GM23248 (cell line): ENCODE results near the gene RAP2B. TPM values are rescaled to one million over a fixed set of nuclear protein-coding genes. Genes with fewer than 3 reads are reported as not detected.
"Not testable (repeated sequence)": the region's sequence is repeated elsewhere in the genome, so short reads cannot be mapped to it uniquely, and the experiment has no call there.

ENCODE experiments used
- DNase-seq: peaks from one replicate; pipeline ENCODE4 v3.0.0-alpha.2; 2015
- H2AFZ ChIP-seq: fragments of 200-600 bp; sonication (generic); 2 replicates; pipeline ENCODE4 v1.6.1; 2016; ENCODE audit warnings: antibody characterized with exemption
- H3F3A ChIP-seq: fragments of 200-600 bp; sonication (generic); 2 replicates; pipeline ENCODE4 v1.6.1; 2016; ENCODE audit warnings: mild to moderate bottlenecking, antibody characterized with exemption, mixed run types; ENCODE audit not compliant: insufficient read depth
- H3K27ac ChIP-seq: fragments of 200-600 bp; sonication (generic); 2 replicates; pipeline ENCODE4 v1.5.1; 2016; ENCODE audit warnings: mild to moderate bottlenecking
- H3K27me3 ChIP-seq: fragments of 200-600 bp; sonication (generic); replicated peaks from 2 replicates; pipeline ENCODE4 v1.6.1; 2016; ENCODE audit warnings: mild to moderate bottlenecking; ENCODE audit not compliant: insufficient read depth
- H3K36me3 ChIP-seq: fragments of 200-600 bp; sonication (generic); 2 replicates; pipeline ENCODE4 v1.6.1; 2016; ENCODE audit warnings: low read depth, mild to moderate bottlenecking
- H3K4me1 ChIP-seq: fragments of 200-600 bp; sonication (generic); 2 replicates; pipeline ENCODE4 v1.6.1; 2016; ENCODE audit warnings: mild to moderate bottlenecking; ENCODE audit not compliant: insufficient read depth
- H3K4me2 ChIP-seq: fragments of 200-600 bp; sonication (generic); one replicate; pipeline ENCODE4 v1.6.1; 2016; ENCODE audit warnings: mild to moderate bottlenecking; ENCODE audit not compliant: unreplicated experiment
- H3K4me3 ChIP-seq: fragments of 200-600 bp; sonication (generic); 2 replicates; pipeline ENCODE4 v1.5.1; 2016; ENCODE audit warnings: mild to moderate bottlenecking
- H3K79me2 ChIP-seq: fragments of 200-600 bp; sonication (generic); 2 replicates; pipeline ENCODE4 v1.6.1; 2016; ENCODE audit warnings: mild to moderate bottlenecking; ENCODE audit not compliant: insufficient read depth
- H3K9ac ChIP-seq: fragments of 200-600 bp; sonication (generic); 2 replicates; pipeline ENCODE4 v1.6.1; 2016; ENCODE audit warnings: mild to moderate bottlenecking
- H3K9me2 ChIP-seq: fragments of 200-600 bp; sonication (generic); 2 replicates; pipeline ENCODE4 v1.6.1; 2016; ENCODE audit warnings: mixed run types, mild to moderate bottlenecking, moderate library complexity; ENCODE audit not compliant: insufficient read depth
- H3K9me3 ChIP-seq: fragments of 200-600 bp; sonication (generic); one replicate; pipeline ENCODE4 v1.6.1; 2017; ENCODE audit warnings: low read depth
- H4K20me1 ChIP-seq: fragments of 200-600 bp; sonication (generic); 2 replicates; pipeline ENCODE4 v1.6.0; 2016; ENCODE audit not compliant: insufficient read depth
- EZH2 ChIP-seq: fragments of 200-600 bp; sonication (generic); IDR thresholded peaks from 2 replicates; pipeline ENCODE4 v1.6.1; 2018; ENCODE audit warnings: antibody characterized with exemption, mild to moderate bottlenecking; ENCODE audit not compliant: insufficient read depth, poor library complexity, severe bottlenecking
- EZH2phosphoT487 ChIP-seq: fragments of 200-600 bp; sonication (generic); IDR thresholded peaks from 2 replicates; pipeline ENCODE4 v1.6.1; 2018; ENCODE audit warnings: antibody characterized with exemption, moderate library complexity, mild to moderate bottlenecking, low read depth; ENCODE audit not compliant: insufficient read depth
- WGBS, 2 experiments: methylation state at CpG; one replicate each; pipeline ENCODE4 v1.1.6; 2015 to 2017; ENCODE audit warnings: low lambda C conversion rate in 2 of 2, low coverage in 1 of 2; ENCODE audit errors: missing lambda C conversion rate in 2 of 2; 5-methylcytosine and 5-hydroxymethylcytosine counted together
- in situ Hi-C: fragments of 300-500 bp; cut with MboI; formaldehyde crosslinking; loops from 2 replicates; pipeline ENCODE4 v1.15.0; 2020
- polyA plus RNA-seq: library from polyadenylated mRNA; unstranded; fragments of >200 nt; fragmentation: Nextera tagmentation; extraction: Ambion mirVana; gene quantifications from 2 replicates; pipeline ENCODE4 v1.2.1, GENCODE V29; 2016
- total RNA-seq: library from RNA; depleted of rRNA; stranded (reverse); fragments of >200 nt; shearing (Covaris generic); gene quantifications from 2 replicates; pipeline ENCODE4 v1.2.3, GENCODE V29; 2014

RAP2B gene
- total and polyA plus RNA-seq, 2 experiments from 2014 or later = 12.9 to 13.2 TPM

DNA sequence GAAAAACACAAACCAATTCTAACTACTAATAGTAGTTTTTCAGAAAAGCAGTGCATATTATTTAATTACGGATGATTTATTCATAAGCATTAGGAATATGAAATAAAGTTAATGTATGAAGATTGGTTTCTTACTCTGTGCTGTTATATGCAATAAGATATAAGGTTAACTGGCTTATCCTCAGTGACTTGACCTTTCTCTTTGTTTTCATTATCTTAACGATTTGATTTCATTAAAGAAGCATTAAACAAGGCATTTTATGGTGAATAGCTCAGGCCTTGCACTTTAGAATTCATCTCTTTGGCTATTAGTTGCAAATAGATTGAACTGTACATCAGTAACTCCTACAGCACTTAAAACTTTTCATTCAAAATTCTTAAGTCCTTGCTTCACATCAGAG lies 28.9 kb downstream of the RAP2B start:
- Histone ChIP-seq H4K20me1 (no peaks in the 10 kb centered on the region), H2AFZ (no peak overlapping the region), H3K9me2 (no peaks in the 10 kb centered on the region), H3K27ac (no peak overlapping the region), H3K79me2 (no peaks in the 10 kb centered on the region), H3K36me3 (no peaks in the 10 kb centered on the region), H3K9ac (no peak overlapping the region), H3K4me3 (no peak overlapping the region), H3K4me2 (no peak overlapping the region), H3K9me3 (no peaks in the 10 kb centered on the region), H3F3A (no peaks in the 10 kb centered on the region), H3K4me1 (no peaks in the 10 kb centered on the region), H3K27me3 (no peaks in the 10 kb centered on the region)
- DNase-seq = no peak
- 62 to 72% methylated on average over 2 of the region's 2 CpGs for WGBS, 2 experiments
- in situ Hi-C loops = no loop called here
- TF ChIP-seq EZH2 (no peak), EZH2phosphoT487 (no peak)

DNA sequence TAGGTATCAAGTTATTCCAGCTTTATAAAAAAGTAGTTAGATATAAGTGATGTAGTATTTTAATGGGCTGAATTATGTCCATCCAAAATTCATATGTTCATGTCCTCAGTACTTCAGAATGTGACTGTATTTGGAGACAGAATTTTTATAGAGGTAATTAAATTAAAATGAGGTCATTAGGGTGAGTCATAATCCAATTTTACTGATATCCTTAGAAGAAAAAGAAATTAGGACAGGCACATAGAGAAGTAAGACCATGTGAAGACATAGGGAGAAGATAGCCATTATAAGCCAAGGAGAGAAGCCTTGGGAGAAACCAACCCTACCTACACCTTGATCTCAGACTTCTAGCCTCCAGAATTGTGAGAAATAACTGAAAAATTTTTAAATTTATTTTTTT lies 30.3 kb downstream of the RAP2B start:
- Histone ChIP-seq H3K27me3 (no peaks in the 10 kb centered on the region), H3K4me2 (no peak overlapping the region), H3K4me1 (no peaks in the 10 kb centered on the region), H3F3A (no peaks in the 10 kb centered on the region), H3K4me3 (no peak overlapping the region), H3K9me3 (no peaks in the 10 kb centered on the region), H2AFZ (no peak overlapping the region), H3K79me2 (no peaks in the 10 kb centered on the region), H4K20me1 (no peaks in the 10 kb centered on the region), H3K27ac (no peak overlapping the region), H3K9me2 (no peaks in the 10 kb centered on the region), H3K36me3 (no peaks in the 10 kb centered on the region), H3K9ac (no peak overlapping the region)
- TF ChIP-seq EZH2 (no peak), EZH2phosphoT487 (no peak)
- DNase-seq = peak; percentile 21
- in situ Hi-C loops = no loop called here

- DNase-seq, H3K36me3 ChIP-seq, H3K4me3 ChIP-seq, H4K20me1 ChIP-seq, H3F3A ChIP-seq, H3K4me2 ChIP-seq, H3K27me3 ChIP-seq, H2AFZ ChIP-seq, H3K9ac ChIP-seq, H3K4me1 ChIP-seq, in situ Hi-C loops, H3K9me2 ChIP-seq, H3K27ac ChIP-seq, H3K79me2 ChIP-seq, H3K9me3 ChIP-seq: not testable (repeated sequence)
- 97 to 99% methylated on average over 12 of the region's 12 CpGs for WGBS, 2 experiments
Observed at GRCh38 chr3:153193786-153194476, 31.9 kb downstream of the RAP2B start.

- H3F3A ChIP-seq = no peaks in the 10 kb centered on the region
- H3K4me1 ChIP-seq = no peaks in the 10 kb centered on the region
- no peaks in the 10 kb centered on the region for H3K36me3 ChIP-seq
- no peak for DNase-seq
- H3K27ac ChIP-seq = no peak overlapping the region
- no peaks in the 10 kb centered on the region for H3K27me3 ChIP-seq
- H3K4me3 ChIP-seq = no peak overlapping the region
- H3K9me2 ChIP-seq = no peaks in the 10 kb centered on the region
- no peak overlapping the region for H3K4me2 ChIP-seq
- in situ Hi-C loops = no loop called here
- H3K9me3 ChIP-seq = no peaks in the 10 kb centered on the region
- no peaks in the 10 kb centered on the region for H4K20me1 ChIP-seq
- H3K9ac ChIP-seq = no peak overlapping the region
- H2AFZ ChIP-seq = no peak overlapping the region
- no peaks in the 10 kb centered on the region for H3K79me2 ChIP-seq
- no peak for TF ChIP-seq EZH2
- no peak for TF ChIP-seq EZH2phosphoT487
- 85 to 88% methylated on average over 5 of the region's 5 CpGs for WGBS, 2 experiments
Observed at GRCh38 chr3:153195349-153195879, 33.4 kb downstream of the RAP2B start.

DNA sequence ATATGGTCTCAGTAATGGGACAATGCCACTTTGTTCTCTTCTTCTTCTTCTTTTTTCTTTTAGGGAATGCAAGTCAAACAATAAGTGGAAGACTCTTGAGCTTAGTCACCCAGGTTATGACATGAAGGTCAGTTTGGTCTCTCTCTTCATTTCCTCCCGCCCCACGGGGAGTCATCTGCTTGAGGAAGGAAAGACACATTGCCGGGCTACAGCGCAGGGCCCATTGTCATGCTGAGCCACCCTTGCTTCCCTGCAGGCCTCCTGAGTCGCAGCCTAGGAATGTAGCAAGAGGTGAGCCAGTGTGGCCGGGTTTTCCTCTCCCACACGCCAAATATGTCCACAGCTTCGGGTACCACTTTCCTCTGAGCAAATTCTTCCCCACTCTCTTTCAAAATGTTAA lies 47.6 kb downstream of the RAP2B start:
- peak overlapping the region; percentile 38 for H2AFZ ChIP-seq
- H3K4me3 ChIP-seq = no peak overlapping the region
- WGBS, 2 experiments = 3 to 14% methylated on average over 8 of the region's 8 CpGs
- H3K9me2 ChIP-seq = no peaks in the 10 kb centered on the region
- in situ Hi-C loops = no loop called here
- H3K27me3 ChIP-seq = no peaks in the 10 kb centered on the region
- peak; percentile 88 for DNase-seq
- H3K4me2 ChIP-seq = peak overlapping the region; percentile 76
- no peak overlapping the region for H3K9ac ChIP-seq
- no peaks in the 10 kb centered on the region for H3K79me2 ChIP-seq
- TF ChIP-seq EZH2 = no peak
- no peak for TF ChIP-seq EZH2phosphoT487
- no peaks in the 10 kb centered on the region for H4K20me1 ChIP-seq
- H3K36me3 ChIP-seq = no peaks in the 10 kb centered on the region
- H3F3A ChIP-seq = peaks cover 20% of the 10 kb centered on the region
- peaks cover 23% of the 10 kb centered on the region for H3K4me1 ChIP-seq
- no peaks in the 10 kb centered on the region for H3K9me3 ChIP-seq
- peak overlapping the region; percentile 56 for H3K27ac ChIP-seq
